Measurements from ENCODE around the gene AP3M1. TPM values are rescaled to one million over a fixed set of nuclear protein-coding genes. Genes with fewer than 3 reads are reported as not detected.
A peak's percentile ranks its signal among the peaks of the same experiment; 100 is the strongest.
"Not testable (repeated sequence)": the region's sequence is repeated elsewhere in the genome, so short reads cannot be mapped to it uniquely, and the experiment has no call there.

The AP3M1 gene
- polyA plus RNA-seq, 3 donors from 2014 or later: 22.1 to 44.3 (median 39.8) TPM

- DNase-seq: peak in 2 of 3 donors; percentile 2 to 7
- Mint-ChIP-seq H3K4me1 (peaks cover 14 to 18% of the 10 kb centered on the region in 2 donors), H3K9me3 (no peaks in the 10 kb centered on the region), H3K27me3 (ENCODE audit: low read depth in 3 of 3) (peaks cover 0 to 3% (median 2%) of the 10 kb centered on the region in 3 donors), H3K27ac (peak overlapping the region in 5 of 6 donors; percentile 30 to 78 (median 57)), H3K36me3 (no peaks in the 10 kb centered on the region), H3K4me3 (no peak overlapping the region)
Observed at GRCh38 chr10:74151879-74152722, 1.5 kb upstream of the AP3M1 start.

GRCh38 chr10:74150990-74151878 is 606 bp upstream of the AP3M1 start, which contains the start of gene ADK:
ADK (plus strand) TSS chr10:74151221; CDS start chr10:74151279, 58 bp downstream.
- Mint-ChIP-seq H3K27ac (peak within 1 kb of the TSS in 5 of 6 donors; percentile 30 to 78 (median 57)), H3K36me3 (peaks cover 3 to 4% (median 3%) of the 10 kb centered on the region in 3 donors), H3K4me1 (peaks cover 23 to 24% of the 10 kb centered on the region in 2 donors), H3K4me3 (no peak within 1 kb of the TSS), H3K9me3 (no peaks in the 10 kb centered on the region), H3K27me3 (ENCODE audit: low read depth in 3 of 3) (peaks cover 0 to 3% (median 2%) of the 10 kb centered on the region in 3 donors)
- DNase-seq: peak; percentile 100

GRCh38 chr10:74146980-74147379 is 3.6 kb downstream of the AP3M1 start:
- not testable (repeated sequence) for H3K4me3 Mint-ChIP-seq; DNase-seq; H3K9me3 Mint-ChIP-seq; H3K27ac Mint-ChIP-seq; H3K27me3 Mint-ChIP-seq (ENCODE audit: low read depth in 3 of 3); H3K36me3 Mint-ChIP-seq
- H3K4me1 Mint-ChIP-seq: peaks cover 31 to 46% of the 10 kb centered on the region in 2 donors

- no peak for DNase-seq
- Mint-ChIP-seq H3K9me3 (no peaks in the 10 kb centered on the region), H3K36me3 (peaks cover 3 to 4% (median 3%) of the 10 kb centered on the region in 3 donors), H3K27me3 (ENCODE audit: low read depth in 3 of 3) (peaks cover 0 to 1% (median 0%) of the 10 kb centered on the region in 3 donors), H3K27ac (no peak overlapping the region), H3K4me1 (peaks cover 31 to 50% of the 10 kb centered on the region in 2 donors), H3K4me3 (no peak overlapping the region)
Observed at GRCh38 chr10:74145133-74145532, 5.5 kb downstream of the AP3M1 start.

GRCh38 chr10:74140553-74140952 is 10.1 kb downstream of the AP3M1 start:
- DNase-seq: no peak
- Mint-ChIP-seq H3K27me3 (ENCODE audit: low read depth in 3 of 3) (no peaks in the 10 kb centered on the region), H3K9me3 (no peaks in the 10 kb centered on the region), H3K4me1 (peaks cover 10 to 27% of the 10 kb centered on the region in 2 donors), H3K27ac (no peak overlapping the region), H3K36me3 (peaks cover 13 to 23% (median 15%) of the 10 kb centered on the region in 3 donors), H3K4me3 (no peak overlapping the region)

GRCh38 chr10:74139981-74140380 is 10.6 kb downstream of the AP3M1 start:
- Mint-ChIP-seq H3K4me1 (peaks cover 7 to 21% of the 10 kb centered on the region in 2 donors), H3K4me3 (no peak overlapping the region), H3K27me3 (ENCODE audit: low read depth in 3 of 3) (no peaks in the 10 kb centered on the region), H3K9me3 (no peaks in the 10 kb centered on the region), H3K36me3 (peaks cover 14 to 27% (median 18%) of the 10 kb centered on the region in 3 donors), H3K27ac (no peak overlapping the region)
- DNase-seq: no peak

GRCh38 chr10:74138596-74138995 is 12.0 kb downstream of the AP3M1 start:
- not testable (repeated sequence) for H3K9me3 Mint-ChIP-seq; DNase-seq; H3K27ac Mint-ChIP-seq; H3K27me3 Mint-ChIP-seq (ENCODE audit: low read depth in 3 of 3); H3K4me3 Mint-ChIP-seq
- Mint-ChIP-seq H3K4me1 (peaks cover 7 to 18% of the 10 kb centered on the region in 2 donors), H3K36me3 (peaks cover 19 to 38% (median 30%) of the 10 kb centered on the region in 3 donors)

GRCh38 chr10:74137992-74138391 is 12.6 kb downstream of the AP3M1 start:
- peaks cover 7 to 18% of the 10 kb centered on the region in 2 donors for H3K4me1 Mint-ChIP-seq

GRCh38 chr10:74135452-74135851 is 15.2 kb downstream of the AP3M1 start:
- H3K9me3 Mint-ChIP-seq: no peaks in the 10 kb centered on the region
- peaks cover 19 to 47% (median 37%) of the 10 kb centered on the region in 3 donors for H3K36me3 Mint-ChIP-seq
- H3K4me3 Mint-ChIP-seq: no peak overlapping the region
- no peaks in the 10 kb centered on the region for H3K27me3 Mint-ChIP-seq (ENCODE audit: low read depth in 3 of 3)
- H3K4me1 Mint-ChIP-seq: peaks cover under 1 to 6% of the 10 kb centered on the region in 2 donors
- no peak overlapping the region for H3K27ac Mint-ChIP-seq
- DNase-seq: no peak

More at GRCh38 chr10:74137992-74138391, 12.6 kb downstream of the AP3M1 start:
- Mint-ChIP-seq H3K36me3 (peaks cover 19 to 40% (median 32%) of the 10 kb centered on the region in 3 donors), H3K27me3 (ENCODE audit: low read depth in 3 of 3) (no peaks in the 10 kb centered on the region), H3K27ac (no peak overlapping the region), H3K9me3 (no peaks in the 10 kb centered on the region), H3K4me3 (no peak overlapping the region)
- no peak for DNase-seq

- Mint-ChIP-seq H3K9me3 (no peaks in the 10 kb centered on the region), H3K4me1 (peaks cover 0 to 6% of the 10 kb centered on the region in 2 donors), H3K4me3 (no peak overlapping the region), H3K27me3 (ENCODE audit: low read depth in 3 of 3) (no peaks in the 10 kb centered on the region), H3K36me3 (peaks cover 23 to 50% (median 37%) of the 10 kb centered on the region in 3 donors), H3K27ac (peak overlapping the region in 1 of 6 donors; percentile 3)
- DNase-seq: no peak
Observed at GRCh38 chr10:74133923-74134820, 16.5 kb downstream of the AP3M1 start.

- Mint-ChIP-seq H3K36me3 (peaks cover 10 to 58% (median 32%) of the 10 kb centered on the region in 3 donors), H3K4me3 (no peak overlapping the region), H3K4me1 (no peaks in the 10 kb centered on the region), H3K27ac (peak overlapping the region in 5 of 6 donors; percentile 18 to 81 (median 74)), H3K9me3 (no peaks in the 10 kb centered on the region), H3K27me3 (ENCODE audit: low read depth in 3 of 3) (peaks cover 0 to 4% (median 0%) of the 10 kb centered on the region in 3 donors)
- DNase-seq: no peak
Observed at GRCh38 chr10:74123081-74123480, 27.5 kb downstream of the AP3M1 start.

- H3K4me3 Mint-ChIP-seq: no peak overlapping the region
- H3K27me3 Mint-ChIP-seq (ENCODE audit: low read depth in 3 of 3): peaks cover 0 to 5% (median 0%) of the 10 kb centered on the region in 3 donors
- no peaks in the 10 kb centered on the region for H3K9me3 Mint-ChIP-seq
- H3K36me3 Mint-ChIP-seq: peaks cover 13 to 61% (median 34%) of the 10 kb centered on the region in 3 donors
- DNase-seq: no peak
- H3K4me1 Mint-ChIP-seq: no peaks in the 10 kb centered on the region
- peak overlapping the region; percentile 29 to 81 (median 44) for H3K27ac Mint-ChIP-seq
Observed at GRCh38 chr10:74122060-74122459, 28.6 kb downstream of the AP3M1 start.

GRCh38 chr10:74121368-74121767 is 29.3 kb downstream of the AP3M1 start:
- H3K9me3 Mint-ChIP-seq: no peaks in the 10 kb centered on the region
- H3K27me3 Mint-ChIP-seq (ENCODE audit: low read depth in 3 of 3): peaks cover 0 to 8% (median 0%) of the 10 kb centered on the region in 3 donors
- peaks cover 17 to 66% (median 39%) of the 10 kb centered on the region in 3 donors for H3K36me3 Mint-ChIP-seq
- H3K27ac Mint-ChIP-seq: peak overlapping the region in 4 of 6 donors; percentile 41 to 81 (median 60)
- DNase-seq: no peak
- H3K4me1 Mint-ChIP-seq: no peaks in the 10 kb centered on the region
- no peak overlapping the region for H3K4me3 Mint-ChIP-seq
